DND-41 (cell line): ENCODE data around the gene IFI6.

Experiments used
- ATAC-seq: fragments of 200-7000 bp; cut with Tn5 transposase; 3 replicates; pipeline ENCODE4 v1.9.1; 2021; ENCODE audit warnings: low read depth; ENCODE audit not compliant: insufficient read depth
- DNase-seq: peaks from one replicate; pipeline ENCODE4 v3.0.0-alpha.2; 2020
- H2AFZ ChIP-seq: 2 replicates; pipeline ENCODE4 v1.6.0; 2012; ENCODE audit warnings: low read depth, low read length
- H3K27ac ChIP-seq: 2 replicates; pipeline ENCODE4 v1.5.1; 2012; ENCODE audit warnings: low read length, inconsistent platforms
- H3K27me3 ChIP-seq: fragments of 200-600 bp; sonication (generic); 2 replicates; pipeline ENCODE4 v1.6.0; 2012; ENCODE audit warnings: low read length, mild to moderate bottlenecking, inconsistent platforms; ENCODE audit not compliant: insufficient read depth, poor library complexity
- H3K36me3 ChIP-seq: 2 replicates; pipeline ENCODE4 v1.5.1; 2012; ENCODE audit warnings: low read length, inconsistent platforms; ENCODE audit not compliant: insufficient read depth
- H3K4me1 ChIP-seq: 2 replicates; pipeline ENCODE4 v1.5.1; 2012; ENCODE audit warnings: mild to moderate bottlenecking, low read length; ENCODE audit not compliant: insufficient read depth
- H3K4me2 ChIP-seq: 2 replicates; pipeline ENCODE4 v1.6.0; 2012; ENCODE audit warnings: mild to moderate bottlenecking, moderate library complexity, low read length, inconsistent platforms; ENCODE audit not compliant: insufficient read depth
- H3K4me3 ChIP-seq, 2 experiments: fragments of 200-600 bp in 1 of 2; shearing (Covaris generic) in 1 of 2; 2 replicates each; pipeline ENCODE4 v1.5.1; 2012 to 2016; ENCODE audit warnings: inconsistent platforms in 2 of 2, low read length in 2 of 2, mild to moderate bottlenecking in 2 of 2, low read depth in 1 of 2, moderate library complexity in 1 of 2
- H3K79me2 ChIP-seq: 2 replicates; pipeline ENCODE4 v1.6.0; 2012; ENCODE audit warnings: low read length, inconsistent platforms; ENCODE audit not compliant: insufficient read depth
- H3K9ac ChIP-seq: 2 replicates; pipeline ENCODE4 v1.6.0; 2012; ENCODE audit warnings: low read depth, mild to moderate bottlenecking, inconsistent platforms, low read length, moderate library complexity
- H3K9me3 ChIP-seq: 2 replicates; pipeline ENCODE4 v1.5.1; 2012; ENCODE audit warnings: low read length, moderate library complexity, mild to moderate bottlenecking, inconsistent platforms; ENCODE audit not compliant: insufficient read depth, severe bottlenecking
- H4K20me1 ChIP-seq: 2 replicates; pipeline ENCODE4 v1.6.0; 2012; ENCODE audit warnings: low read length; ENCODE audit not compliant: insufficient read depth
- EZH2 ChIP-seq: IDR thresholded peaks from 3 replicates; pipeline ENCODE4 v1.6.1; 2012; ENCODE audit warnings: borderline replicate concordance, low read depth, mild to moderate bottlenecking, moderate library complexity, low read length, inconsistent platforms; ENCODE audit not compliant: severe bottlenecking
- TF ChIP-seq, protein P1 (sequence below): IDR thresholded peaks from 2 replicates; pipeline ENCODE4 v1.5.1; 2012; ENCODE audit warnings: borderline replicate concordance, low read length, moderate library complexity, mild to moderate bottlenecking; ENCODE audit not compliant: poor library complexity, severe bottlenecking; ENCODE audit errors: extremely low read depth

The IFI6 gene

DNA sequence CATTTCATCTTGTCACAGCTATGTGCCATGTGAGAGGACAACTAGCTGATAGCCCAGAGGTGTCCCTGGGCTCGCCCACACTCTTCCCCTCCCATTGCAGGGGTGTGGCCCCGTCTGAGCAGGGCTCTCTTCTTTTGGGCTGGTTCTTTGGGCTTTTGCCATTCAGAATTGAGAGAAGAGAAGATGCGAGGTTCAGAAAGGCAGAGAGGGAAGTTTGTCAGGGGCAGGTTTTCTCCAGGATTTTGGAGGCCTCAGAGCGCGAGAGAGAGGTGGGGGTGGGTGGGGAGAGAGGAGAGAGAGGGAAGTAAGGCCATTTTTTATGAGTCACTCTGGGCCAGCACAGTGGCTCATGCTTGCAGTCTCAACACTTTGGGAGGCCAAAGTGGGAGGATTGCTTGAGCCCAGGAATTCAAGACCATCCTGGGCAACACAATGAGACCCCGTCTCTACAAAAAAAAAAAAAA is 5.2 kb downstream of the IFI6 start:
- ATAC-seq = no peak
- Histone ChIP-seq H3K27me3 (no peaks in the 10 kb centered on the region), H3K36me3 (peaks cover 15% of the 10 kb centered on the region), H2AFZ (no peak overlapping the region), H3K4me3 (no peak overlapping the region), H3K4me2 (no peak overlapping the region), H3K9me3 (no peaks in the 10 kb centered on the region), H3K9ac (no peak overlapping the region), H3K79me2 (peaks cover 24% of the 10 kb centered on the region), H4K20me1 (no peaks in the 10 kb centered on the region), H3K27ac (no peak overlapping the region), H3K4me1 (peaks cover 58% of the 10 kb centered on the region)
- no peak for DNase-seq
- TF ChIP-seq EZH2 = no peak
- TF ChIP-seq, protein P1, sequence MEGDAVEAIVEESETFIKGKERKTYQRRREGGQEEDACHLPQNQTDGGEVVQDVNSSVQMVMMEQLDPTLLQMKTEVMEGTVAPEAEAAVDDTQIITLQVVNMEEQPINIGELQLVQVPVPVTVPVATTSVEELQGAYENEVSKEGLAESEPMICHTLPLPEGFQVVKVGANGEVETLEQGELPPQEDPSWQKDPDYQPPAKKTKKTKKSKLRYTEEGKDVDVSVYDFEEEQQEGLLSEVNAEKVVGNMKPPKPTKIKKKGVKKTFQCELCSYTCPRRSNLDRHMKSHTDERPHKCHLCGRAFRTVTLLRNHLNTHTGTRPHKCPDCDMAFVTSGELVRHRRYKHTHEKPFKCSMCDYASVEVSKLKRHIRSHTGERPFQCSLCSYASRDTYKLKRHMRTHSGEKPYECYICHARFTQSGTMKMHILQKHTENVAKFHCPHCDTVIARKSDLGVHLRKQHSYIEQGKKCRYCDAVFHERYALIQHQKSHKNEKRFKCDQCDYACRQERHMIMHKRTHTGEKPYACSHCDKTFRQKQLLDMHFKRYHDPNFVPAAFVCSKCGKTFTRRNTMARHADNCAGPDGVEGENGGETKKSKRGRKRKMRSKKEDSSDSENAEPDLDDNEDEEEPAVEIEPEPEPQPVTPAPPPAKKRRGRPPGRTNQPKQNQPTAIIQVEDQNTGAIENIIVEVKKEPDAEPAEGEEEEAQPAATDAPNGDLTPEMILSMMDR = no peak

DNA sequence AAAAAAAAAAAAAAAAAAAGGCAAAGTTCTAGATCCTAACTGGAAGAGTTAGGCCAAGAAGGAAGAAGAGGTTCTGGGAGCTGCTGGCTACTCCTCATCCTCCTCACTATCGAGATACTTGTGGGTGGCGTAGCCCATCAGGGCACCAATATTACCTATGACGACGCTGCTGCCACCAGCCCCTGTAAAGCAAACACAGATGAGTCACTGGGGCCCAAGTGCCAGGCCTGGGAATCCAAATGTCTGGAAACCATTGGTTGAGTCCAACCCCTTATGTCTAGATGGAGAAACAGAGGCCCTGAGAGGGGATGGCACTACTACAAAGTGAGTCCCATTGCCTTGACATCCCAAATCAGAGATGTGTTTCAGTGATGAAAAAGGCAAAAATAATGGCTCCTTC is 5.7 kb downstream of the IFI6 start:
- Histone ChIP-seq H3K36me3 (peaks cover 15% of the 10 kb centered on the region), H4K20me1 (no peaks in the 10 kb centered on the region), H3K4me2 (no peak overlapping the region), H3K9ac (no peak overlapping the region), H3K27me3 (no peaks in the 10 kb centered on the region), H3K79me2 (peaks cover 23% of the 10 kb centered on the region), H3K4me3 (no peak overlapping the region), H3K27ac (no peak overlapping the region), H3K9me3 (no peaks in the 10 kb centered on the region), H2AFZ (no peak overlapping the region), H3K4me1 (peaks cover 58% of the 10 kb centered on the region)
- TF ChIP-seq, protein P1 = no peak
- no peak for TF ChIP-seq EZH2
- ATAC-seq (no peak), DNase-seq (no peak)

DNA sequence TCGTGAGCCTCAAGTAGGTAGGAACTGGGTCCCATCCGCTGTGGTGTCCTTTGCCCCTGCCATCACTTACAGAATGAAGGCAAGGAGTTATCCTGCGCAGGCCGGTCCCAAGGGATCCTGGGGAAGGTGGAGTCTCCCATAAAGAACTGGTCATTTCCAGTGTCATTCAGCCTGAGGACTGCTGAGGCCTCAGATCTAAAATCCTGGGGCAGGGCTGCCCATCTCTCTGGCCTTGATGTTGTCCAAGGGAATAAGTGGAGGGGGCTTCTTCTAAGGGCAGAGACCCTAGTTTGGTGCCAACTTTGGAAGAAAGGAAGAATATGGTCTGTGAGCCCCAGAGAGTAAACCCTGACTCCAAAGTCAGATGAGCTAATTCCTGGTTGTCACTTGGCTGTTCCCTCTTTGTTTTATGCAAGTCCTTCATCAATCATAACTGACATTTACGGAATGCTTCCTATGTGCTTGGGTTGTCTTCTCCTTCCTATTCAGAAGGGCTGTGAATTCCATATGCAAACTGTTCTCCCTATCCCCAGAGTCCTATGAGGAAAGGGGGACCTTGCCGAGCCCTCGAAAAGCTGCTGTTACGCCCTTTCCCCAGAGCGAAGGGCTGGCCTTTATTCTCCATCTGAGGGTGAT is 6.9 kb downstream of the IFI6 start:
- Histone ChIP-seq H4K20me1 (no peaks in the 10 kb centered on the region), H3K27ac (no peak overlapping the region), H3K79me2 (peaks cover 14% of the 10 kb centered on the region), H3K9ac (no peak overlapping the region), H3K4me1 (peaks cover 58% of the 10 kb centered on the region), H2AFZ (no peak overlapping the region), H3K9me3 (no peaks in the 10 kb centered on the region), H3K27me3 (no peaks in the 10 kb centered on the region), H3K36me3 (peaks cover 15% of the 10 kb centered on the region), H3K4me3 (no peak overlapping the region), H3K4me2 (no peak overlapping the region)
- ATAC-seq = no peak
- no peak for TF ChIP-seq EZH2
- TF ChIP-seq, protein P1 = no peak
- DNase-seq = no peak
